Stimulated activated CD4-positive, alpha-beta T cell treated with anti-CD3 and anti-CD28 coated beads, Interleukin-4, amount 100 ng/mL, for 24 hours (primary cell): ENCODE results near the gene RNF187.

Experiments
- DNase-seq: peaks from one replicate; pipeline ENCODE4 v3.0.0-alpha.2; 2020

The RNF187 gene

DNA sequence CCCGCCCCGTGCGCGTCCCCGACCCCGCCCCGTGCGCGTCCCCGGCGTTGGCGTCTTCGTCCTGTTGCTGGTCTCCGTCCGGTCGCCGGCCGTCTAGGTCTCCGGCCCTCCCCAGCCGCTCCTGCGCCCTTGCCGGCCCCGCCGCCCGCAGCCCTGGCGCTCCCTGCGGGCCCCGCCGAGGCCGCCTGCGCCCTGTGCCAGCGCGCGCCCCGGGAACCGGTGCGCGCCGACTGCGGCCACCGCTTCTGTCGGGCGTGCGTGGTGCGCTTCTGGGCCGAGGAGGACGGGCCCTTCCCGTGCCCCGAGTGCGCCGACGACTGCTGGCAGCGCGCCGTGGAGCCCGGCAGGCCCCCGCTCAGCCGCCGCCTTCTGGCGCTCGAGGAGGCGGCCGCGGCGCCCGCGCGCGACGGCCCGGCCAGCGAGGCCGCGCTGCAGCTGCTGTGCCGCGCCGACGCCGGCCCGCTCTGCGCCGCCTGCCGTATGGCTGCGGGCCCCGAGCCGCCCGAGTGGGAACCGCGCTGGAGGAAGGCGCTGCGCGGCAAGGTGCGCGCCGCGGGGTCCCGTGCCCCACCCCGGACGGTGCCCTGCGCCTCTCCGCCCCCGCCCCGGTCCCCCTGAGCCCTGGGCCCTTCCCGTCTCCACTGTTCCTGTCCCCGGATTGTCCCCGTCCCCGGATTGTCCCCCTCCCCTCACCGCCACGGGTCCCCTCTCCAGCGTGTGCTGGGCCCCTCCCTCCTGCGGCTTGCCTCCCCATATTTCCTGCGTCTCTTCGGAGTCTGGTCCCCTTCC is at the start of gene RNF187:
TSS of gene RNF187 (plus strand) at position 47 of the 789 bp plus-strand sequence.
- peak; percentile 84 for DNase-seq

DNA sequence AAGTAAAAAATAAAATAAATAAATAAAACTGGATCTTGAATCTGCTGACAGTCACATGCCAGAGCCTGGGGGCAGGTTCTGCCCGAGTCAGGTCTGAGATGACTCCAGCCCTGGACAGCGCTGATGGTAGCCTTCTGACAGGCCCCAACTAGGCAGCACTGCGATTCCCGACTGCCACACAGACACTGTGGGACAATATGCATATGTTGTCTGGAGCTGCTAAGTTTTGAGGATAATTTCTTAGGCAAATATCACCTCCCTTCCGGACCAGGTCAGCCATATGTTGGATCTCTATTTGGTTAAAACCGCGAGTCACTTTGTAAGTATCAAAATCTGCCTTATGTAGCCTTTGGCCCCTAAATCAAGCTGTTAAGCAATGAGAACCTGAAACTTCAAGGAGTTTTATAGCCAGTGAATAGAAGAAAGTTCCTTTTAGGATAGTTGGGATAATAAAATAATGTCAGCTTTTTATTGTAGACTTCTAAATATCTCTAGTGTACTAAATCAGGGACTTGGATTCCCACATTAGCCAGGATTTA is 49.7 kb upstream of the RNF187 start:
- no peak for DNase-seq

DNA sequence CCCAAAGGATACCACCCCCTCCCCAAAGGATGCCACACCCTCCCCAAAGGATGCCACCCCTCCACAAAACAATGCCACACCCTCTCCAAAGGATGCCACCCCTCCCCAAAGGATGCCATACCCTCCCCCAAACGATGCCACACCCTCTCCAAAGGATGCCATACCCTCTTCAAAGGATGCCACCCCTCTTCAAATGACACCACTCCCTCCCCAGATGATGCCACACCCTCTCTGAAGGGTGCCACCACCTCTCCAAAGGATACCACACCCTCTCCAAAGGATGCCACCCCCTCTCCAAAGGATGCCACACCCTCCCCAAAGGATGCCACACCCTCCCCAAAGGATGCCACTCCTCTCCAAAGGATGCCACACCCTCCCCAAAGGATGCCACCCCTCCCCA is 48.9 kb upstream of the RNF187 start:
- DNase-seq, result no peak

DNA sequence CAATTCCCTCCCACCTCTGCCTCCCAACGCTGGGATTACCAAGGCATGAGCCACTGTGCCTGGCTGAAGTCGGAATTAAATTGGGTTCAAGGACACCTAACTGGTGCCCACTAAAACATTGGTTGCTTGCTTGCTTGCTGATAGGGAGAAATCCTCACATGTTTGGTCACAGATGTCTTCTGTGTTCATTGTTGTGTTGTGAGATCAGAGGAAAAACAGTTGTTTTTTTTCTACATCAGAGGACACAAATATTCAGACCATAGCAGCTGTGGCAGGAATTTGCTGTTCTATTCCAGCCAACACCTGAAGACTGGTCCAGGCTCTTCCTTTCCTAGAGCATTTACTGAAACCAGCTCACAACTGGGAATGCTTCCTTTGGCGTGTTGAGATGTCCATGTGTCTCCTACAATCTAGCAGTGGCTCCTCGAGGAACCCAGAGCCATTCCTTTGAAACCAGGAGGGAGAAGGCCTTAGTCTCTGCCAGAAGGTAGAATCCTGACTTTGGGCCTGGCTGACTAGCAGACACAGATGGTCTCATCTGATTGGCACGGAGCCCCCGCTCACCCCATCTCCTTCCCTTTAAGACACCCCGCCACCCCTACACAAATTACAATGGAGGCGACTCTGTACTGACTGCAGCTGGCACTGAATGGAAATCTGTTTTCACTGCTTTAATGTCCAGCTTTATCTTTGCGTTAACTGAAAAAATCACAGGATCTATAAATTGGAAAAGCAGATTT is 46.3 kb upstream of the RNF187 start:
- no peak for DNase-seq

DNA sequence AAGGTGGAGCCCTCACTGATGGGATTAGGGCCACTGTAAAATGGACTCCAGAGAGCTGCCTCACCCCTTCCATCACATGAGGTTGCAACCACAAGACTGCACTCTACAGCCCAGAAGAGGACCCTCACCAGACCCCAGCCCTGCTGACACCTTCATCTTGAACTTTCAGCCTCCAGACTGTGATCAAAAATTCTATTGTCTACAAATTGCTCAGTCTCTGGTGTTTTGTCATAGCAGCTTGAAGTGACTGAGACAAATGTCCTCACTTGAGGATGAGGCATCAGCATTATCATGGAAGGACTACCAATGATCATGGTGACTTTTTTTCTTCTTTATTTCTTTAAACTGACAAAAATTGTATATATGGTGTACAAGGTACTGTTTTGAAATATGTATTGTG is 43.8 kb upstream of the RNF187 start:
- DNase-seq, result no peak

DNA sequence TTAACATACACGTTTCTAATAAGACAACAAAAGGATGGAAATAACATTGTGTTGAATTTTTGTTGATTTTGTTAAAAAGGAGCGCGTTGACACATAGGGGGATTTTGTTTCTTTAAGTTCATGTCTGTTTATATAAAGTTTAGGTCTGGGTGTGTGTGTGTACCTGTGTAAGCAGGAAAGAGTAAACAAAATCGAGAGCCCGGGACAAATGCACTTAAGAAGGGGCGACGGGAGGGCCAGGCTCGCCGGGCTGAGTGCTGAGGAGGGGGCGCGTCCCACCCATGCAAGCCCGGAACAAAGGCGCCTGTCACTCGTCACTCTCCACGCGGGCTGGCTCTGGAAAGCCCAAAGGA is 41.7 kb upstream of the RNF187 start:
- no peak for DNase-seq

DNA sequence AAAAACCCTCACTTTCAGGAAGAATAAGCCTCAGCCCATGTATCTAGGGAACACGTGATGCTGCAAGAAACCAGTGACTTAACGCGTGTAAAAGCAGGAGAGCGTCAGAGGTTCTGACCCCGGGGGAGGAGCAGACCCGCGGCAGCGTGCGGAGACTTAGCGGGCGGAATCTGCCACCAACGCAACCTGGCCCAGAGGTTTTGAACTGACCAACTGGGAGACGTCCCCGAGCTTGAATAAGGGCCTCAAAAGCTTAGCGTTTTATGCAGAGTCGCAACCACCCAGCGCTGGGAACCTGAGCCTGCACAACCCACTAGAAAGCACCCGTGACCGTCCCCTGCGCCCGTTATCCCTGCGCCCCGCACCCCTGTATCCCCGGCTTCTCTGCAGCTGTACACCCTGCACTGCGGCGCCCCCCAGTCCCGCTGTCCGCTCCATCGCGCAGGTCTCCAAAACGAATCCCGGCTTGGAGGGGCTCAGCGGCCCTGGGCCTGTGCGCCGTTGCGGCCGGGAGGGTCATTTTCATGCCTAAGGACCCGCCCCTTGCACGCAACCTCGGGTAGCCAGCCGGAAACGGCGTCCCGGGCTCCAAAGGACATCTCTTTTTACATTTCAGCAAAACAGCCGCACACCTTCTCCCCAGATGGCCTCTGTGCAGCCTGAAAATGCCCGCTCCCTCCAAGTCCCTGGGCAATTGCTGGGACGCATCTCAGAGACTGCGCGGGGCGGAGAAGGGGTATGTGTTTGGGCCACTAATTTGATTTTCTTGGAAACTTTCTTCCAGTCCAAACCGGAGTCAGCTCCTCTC is 41.1 kb upstream of the RNF187 start:
- peak; percentile 37 for DNase-seq

DNA sequence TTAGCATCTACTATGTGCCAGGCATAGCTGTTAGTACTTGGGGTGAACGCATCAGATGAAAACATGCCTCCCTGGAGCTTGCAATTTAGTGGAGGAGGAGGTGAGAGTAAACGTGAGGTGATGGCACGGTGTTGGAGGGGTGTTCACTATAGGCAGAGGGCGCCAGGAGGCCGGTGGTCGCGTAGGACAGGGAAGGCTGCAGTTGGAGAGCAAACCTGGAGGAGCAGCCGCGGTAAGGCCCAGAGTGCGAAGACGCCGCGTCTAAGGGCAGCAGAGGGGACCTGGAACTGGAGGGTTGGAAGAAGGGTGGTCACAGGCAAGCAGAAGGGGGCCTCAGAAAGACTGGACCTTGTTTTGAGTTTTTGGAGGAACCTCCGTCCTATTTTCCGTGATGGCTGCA is 40.3 kb upstream of the RNF187 start:
- DNase-seq, result no peak

DNA sequence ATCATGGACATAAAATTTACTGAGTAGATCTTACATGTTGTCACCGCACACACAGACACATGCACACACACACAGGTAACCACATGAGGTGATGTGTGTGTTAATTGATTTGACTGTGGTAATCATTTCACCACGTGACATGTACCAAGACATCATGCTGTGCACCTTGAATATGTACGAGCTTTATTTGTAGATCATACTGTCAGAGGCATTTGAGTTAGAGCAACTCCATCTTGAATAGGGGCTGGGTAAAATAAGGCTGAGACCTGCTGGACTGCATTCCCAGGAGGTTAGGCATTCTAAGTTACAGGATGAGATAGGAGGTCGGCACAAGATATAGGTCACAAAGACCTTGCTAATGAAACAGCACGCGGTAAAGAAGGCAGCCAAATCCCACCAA is 38.8 kb upstream of the RNF187 start:
- no peak for DNase-seq

DNA sequence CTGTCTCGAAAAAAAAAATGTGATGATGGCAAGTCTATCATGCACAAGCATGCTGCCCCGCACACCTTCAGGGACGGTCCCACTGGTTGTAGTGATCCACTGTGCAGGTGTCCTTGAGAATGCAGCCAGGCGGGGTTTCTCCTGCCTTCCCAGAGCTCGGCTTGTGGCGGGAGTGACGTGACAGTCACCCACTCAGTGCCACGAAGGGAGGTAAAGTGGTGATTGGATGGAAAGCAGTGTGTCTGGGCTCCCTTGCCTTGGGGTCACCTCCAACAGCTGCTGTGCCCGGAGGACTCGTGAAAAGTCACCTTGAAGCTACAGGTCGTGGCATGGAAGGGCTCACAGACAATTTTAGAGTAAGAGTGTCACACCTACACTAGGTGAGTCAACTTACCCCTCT is 37.0 kb upstream of the RNF187 start:
- no peak for DNase-seq

DNA sequence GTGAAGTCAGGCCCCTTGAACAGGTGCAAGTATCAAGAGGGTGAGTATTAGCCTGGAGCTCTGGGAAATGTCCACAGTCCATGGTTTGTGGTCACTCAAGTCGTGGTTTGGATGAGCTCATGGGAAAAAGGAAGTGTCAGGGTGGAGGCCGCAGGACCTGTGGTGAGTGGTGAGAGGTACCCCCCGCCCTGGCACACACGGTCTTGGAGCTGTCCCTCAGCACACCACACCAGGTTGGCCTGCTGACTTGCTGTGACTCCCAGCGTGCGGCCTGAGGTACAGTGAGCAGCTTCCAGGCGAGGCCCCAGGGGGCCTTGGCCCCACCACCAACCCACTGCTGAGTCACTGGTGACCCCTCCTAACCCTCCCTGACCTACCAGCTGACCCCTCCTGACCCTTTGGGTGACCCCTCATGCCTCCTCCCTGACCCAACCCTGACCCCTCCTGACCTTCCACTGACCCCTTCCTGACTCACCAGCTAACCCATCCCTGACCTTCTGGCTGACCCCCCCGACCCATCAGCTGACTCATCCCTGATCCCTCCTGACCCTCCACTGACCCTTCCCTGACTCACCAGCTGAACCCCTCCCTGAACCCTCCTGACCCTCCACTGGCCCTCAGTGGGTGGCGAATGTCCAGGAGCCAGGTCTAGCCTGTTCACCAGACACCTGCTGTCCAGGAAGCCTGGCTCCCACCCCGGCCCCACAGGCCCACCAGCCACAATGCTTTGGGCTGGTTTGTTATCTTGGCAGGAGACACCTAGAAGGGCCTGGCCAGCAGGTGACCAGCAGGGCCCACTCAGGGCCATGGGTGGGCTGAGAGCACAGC is 34.8 kb upstream of the RNF187 start:
- no peak for DNase-seq

DNA sequence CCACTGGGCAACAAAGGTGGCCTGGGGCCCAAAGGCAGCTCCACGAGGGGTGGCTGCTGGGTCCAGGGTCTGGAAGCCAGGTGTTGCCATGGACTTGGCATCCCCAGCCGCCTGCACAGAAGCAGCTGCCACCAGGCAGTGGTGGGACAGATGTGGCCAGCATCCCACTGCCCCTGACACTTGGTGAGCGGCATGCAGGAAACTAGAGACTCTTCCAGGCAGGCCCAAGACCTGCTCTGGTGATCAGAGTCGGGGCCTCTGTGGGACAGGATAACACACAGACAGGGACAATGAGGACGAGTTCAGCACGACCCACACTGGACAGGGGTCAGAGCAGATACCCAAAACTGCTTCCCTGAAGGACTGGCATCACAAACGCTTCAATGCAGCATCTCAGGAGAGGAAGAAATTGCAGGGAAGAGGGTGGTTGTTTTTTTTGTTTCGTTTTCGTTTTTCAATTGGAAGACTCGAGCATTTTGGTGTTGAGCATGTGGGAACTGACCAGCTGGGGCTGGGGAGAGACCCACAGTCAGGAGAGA is 34.1 kb upstream of the RNF187 start:
- no peak for DNase-seq

DNA sequence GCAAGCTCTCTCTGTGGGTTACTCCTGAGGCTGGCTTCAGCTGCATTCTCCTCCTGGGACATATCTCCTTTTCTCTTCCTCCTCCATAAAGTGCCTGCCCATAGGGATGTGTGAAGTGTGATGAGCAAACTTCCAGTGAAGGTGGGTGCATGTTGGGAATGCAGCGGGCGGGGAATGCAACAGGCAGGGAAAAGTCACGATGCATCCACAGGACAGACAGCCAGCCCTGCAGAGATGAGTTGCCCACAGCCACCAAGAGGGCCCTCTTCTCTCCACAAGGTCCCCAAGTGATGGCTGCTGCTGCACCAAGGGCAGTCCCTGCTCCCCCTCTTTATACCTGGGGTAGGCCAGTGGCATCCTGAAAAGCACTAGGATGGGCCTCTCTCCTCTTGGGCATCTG is 33.6 kb upstream of the RNF187 start:
- DNase-seq, result no peak

DNA sequence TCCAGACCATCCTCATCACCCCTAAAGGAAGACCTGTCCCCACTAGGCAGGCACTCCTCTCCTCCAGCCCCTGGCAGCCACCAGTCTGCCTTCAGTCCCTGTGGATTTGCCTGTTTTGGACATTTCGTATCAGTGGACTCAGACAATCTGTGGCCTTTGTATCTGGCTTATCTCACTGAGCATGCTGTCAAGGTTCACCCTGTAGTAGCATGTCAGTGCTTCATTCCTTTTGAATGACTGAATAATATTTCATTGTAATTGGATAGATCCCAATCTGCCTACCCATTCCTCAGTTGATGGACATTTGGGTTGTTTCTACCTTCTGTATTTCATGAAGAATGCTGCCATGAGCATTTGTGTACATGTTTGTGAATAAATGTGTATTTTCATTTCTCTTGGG is 32.9 kb upstream of the RNF187 start:
- DNase-seq, result no peak

DNA sequence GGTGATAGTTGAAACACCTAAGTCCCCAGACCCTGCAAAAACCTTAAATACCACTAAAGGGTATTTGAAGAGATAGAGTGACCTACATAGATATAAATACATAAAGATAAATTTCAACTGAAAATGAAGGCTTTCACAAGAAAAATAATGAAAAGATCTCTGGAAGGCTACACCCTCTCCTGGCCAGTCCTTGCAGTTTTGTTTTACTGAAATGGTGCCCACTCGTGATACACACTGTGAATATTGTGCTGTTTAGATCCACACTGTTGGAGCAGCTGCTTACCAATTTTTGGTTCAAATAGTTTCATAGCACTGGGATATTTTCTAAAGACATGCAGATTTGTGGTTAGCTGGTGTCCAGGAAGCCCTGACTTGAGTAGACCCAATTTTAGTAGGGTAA is 31.5 kb upstream of the RNF187 start:
- no peak for DNase-seq

DNA sequence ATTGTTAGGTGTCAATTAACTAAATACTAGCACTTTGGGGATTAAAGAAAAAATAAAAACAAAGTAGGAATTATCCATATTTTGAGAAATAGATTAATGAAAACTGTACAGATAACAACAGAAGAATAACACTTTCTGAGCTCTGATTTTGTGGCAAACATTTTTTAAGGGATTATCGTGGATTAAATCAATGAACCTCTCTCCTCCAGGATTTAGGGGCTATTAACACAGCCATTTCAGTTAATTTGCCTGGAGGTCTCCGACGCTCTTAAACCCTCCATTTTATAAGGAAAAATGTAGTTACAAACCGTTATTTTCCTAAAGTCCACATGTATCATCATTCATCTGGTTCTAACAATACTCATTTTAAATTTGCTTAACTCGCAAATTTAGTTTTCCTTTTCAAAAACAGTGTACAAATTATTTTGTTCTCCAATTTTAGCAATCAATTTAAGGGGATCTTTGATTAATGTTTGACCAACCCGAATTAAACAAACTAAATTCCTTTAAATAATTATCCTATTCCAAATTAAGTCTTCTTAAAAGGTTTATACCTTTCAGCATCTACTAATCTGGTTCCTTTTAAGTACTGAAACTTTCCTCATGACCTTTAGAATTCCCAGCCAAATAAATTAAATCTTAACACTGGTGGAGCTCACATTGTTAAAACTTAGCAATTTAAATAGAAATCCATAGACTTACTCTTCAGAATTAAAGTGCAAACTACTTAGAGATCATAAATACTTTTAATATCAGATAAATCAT is 30.7 kb upstream of the RNF187 start:
- no peak for DNase-seq

DNA sequence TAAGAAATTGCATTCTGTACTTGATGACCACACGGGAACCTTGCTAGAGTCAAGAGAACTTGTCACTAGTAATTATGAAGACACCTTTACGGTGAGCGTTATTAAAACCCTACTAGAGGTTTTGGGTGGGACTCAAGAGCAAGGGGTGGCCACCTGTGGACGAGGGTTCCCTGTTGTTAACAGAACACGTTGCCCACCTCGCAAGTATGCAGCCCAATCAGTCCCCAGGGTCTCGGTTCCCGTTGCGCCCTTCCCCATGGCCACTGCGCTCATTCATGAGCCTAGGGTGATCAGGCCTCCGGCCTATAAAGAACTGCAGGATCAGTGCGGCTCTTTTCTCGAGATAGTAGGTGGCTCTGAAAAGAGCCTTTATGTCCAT is 30.2 kb upstream of the RNF187 start:
- DNase-seq, result no peak

DNA sequence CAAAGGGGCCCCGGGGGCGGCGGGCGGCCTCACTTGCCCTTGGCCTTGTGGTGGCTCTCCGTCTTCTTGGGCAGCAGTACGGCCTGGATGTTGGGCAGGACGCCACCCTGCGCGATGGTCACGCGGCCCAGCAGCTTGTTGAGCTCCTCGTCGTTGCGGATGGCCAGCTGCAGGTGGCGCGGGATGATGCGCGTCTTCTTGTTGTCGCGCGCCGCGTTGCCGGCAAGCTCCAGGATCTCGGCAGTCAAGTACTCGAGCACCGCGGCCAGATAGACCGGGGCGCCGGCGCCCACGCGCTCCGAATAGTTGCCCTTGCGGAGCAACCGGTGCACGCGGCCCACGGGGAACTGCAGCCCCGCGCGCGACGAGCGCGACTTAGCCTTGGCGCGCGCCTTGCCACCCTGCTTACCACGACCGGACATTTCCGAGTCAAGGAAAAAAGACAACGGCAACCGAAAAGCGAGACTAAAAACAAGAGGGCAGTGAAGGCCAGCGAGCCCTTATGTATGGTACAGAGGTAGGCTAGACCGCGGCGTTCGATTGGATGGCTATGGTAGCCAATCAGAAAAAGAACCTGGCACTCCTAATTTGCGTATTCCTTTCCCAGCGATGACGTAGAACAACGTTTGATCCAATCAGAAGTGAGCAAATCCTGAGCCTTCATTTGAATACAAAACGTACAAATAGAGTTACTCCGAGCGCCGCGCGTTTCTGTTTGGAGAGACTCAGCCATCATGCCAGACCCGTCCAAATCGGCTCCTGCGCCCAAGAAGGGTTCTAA is 29.6 kb upstream of the RNF187 start:
- DNase-seq, result peak; percentile 88

DNA sequence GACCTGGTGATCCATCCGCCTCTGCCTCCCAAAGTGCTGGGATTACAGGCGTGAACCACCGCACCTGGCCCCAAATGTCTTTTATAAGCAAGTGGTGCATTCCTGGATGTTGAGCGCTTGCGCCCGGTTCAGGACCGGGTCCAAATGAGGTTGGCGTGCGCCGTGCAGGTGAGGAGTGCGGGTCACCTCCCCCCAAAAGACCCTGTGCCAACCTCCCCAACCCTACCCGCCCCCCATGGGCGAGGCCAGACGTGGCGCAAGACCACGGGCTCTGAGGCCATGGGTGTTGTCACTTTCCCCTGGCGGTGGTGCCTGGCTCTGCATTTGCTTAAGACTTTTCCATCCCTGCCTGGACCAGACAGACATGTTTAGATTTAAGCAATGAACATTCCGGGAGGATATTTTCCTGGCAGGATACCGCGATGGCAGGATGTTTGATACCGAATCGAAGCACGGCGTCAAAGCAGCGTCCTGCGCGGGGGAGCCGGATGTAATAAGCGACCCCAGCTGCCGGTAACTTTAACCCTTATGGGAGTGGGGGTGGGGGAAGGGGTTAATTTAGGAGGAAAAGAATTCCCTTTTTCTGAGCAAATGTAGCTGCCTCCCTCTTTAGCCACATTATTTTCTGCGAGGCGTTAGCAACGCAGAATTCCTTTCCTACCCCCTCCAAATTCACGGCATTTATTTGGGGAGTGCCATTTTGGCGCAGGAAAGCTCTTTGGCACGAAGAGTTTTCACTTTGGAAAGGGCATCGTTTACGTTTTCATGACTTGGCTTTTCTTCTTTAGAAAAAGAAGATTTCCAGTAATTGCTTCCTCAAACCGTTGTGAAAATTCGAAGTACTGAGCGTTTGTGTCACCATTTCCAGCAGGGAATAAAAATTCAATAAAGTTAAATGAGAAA is 27.8 kb upstream of the RNF187 start:
- DNase-seq, result peak; percentile 61

DNA sequence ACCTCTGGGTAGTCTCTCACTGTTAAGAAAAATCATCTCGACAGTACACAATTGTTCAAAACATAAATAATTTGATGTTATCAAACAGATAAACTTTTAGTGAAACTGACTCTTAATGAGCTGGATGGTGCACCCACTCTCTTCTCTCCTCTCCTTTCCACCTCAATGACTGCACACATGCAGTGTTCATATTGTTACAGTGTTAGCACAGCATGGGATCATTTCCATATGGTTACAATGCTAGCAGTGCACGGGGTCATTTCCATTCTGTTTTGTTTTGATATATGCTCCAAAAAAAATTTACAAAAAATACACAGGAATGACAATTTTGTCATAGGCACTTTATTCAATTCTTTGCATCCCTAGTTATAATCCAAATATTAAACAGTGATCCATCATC is 26.4 kb upstream of the RNF187 start:
- no peak for DNase-seq
